ENCODE data around the gene BGLAP.
A peak's percentile ranks its signal among the peaks of the same experiment; 100 is the strongest.

The BGLAP gene

GRCh38 chr1:156212833-156213643, 28.9 kb upstream of the BGLAP start, which contains the start of gene PMF1 (continued):
- peak; percentile 71 for TF ChIP-seq IKZF3 (tag by site-specific recombination; IDR thresholded peaks at IDR 0.05)
- TF ChIP-seq ZNF624 (tag by site-specific recombination; IDR thresholded peaks at IDR 0.05), result no peak
- TF ChIP-seq ZNF211 (tag by site-specific recombination; IDR thresholded peaks at IDR 0.05; ENCODE audit: low read depth), result no peak
- TF ChIP-seq ZNF398 (tag by site-specific recombination; IDR thresholded peaks at IDR 0.05), result no peak
- TF ChIP-seq ZBTB17 (tag by site-specific recombination; IDR thresholded peaks at IDR 0.05), result peak; percentile 97
- no peak; the same call in 1 of the 2 replicates for TF ChIP-seq ZNF221 (tag by site-specific recombination; IDR thresholded peaks at IDR 0.05; ENCODE audit: borderline replicate concordance)
- no peak for TF ChIP-seq ZNF175 (tag by site-specific recombination; IDR thresholded peaks at IDR 0.05)
- TF ChIP-seq ZBTB44 (tag by site-specific recombination; IDR thresholded peaks at IDR 0.05), result no peak
- peak; percentile 94 for TF ChIP-seq ZNF2 (tag by site-specific recombination; IDR thresholded peaks at IDR 0.05)
- no peak for TF ChIP-seq ZNF701 (tag by site-specific recombination; IDR thresholded peaks at IDR 0.05)
- peak; percentile 92 for TF ChIP-seq SP2 (tag by site-specific recombination; IDR thresholded peaks at IDR 0.05)
- no peak; the same call in 1 of the 2 replicates for TF ChIP-seq ZSCAN23 (tag by site-specific recombination; IDR thresholded peaks at IDR 0.05)
- 0 out of 2 replicates have a peak, but pooled peaks have one; percentile 41 for TF ChIP-seq ZNF366 (tag by site-specific recombination; conservative IDR thresholded peaks at IDR 0.05)
- TF ChIP-seq ZNF404 (tag by site-specific recombination; IDR thresholded peaks at IDR 0.05), result no peak
- peak; percentile 67 for TF ChIP-seq ZBTB26 (tag by site-specific recombination; optimal IDR thresholded peaks at IDR 0.05)
- TF ChIP-seq ZBTB6 (tag by site-specific recombination; IDR thresholded peaks at IDR 0.05), result no peak
- TF ChIP-seq PRDM1 (tag by site-specific recombination; IDR thresholded peaks at IDR 0.05), result no peak
- no peak for TF ChIP-seq ZNF426 (tag by site-specific recombination; IDR thresholded peaks at IDR 0.05)
- TF ChIP-seq KLF1 (tag by site-specific recombination; IDR thresholded peaks at IDR 0.05), result 0 out of 2 replicates have a peak, but pooled peaks have one; percentile 35
- TF ChIP-seq ZNF560 (tag by site-specific recombination; IDR thresholded peaks at IDR 0.05; ENCODE audit: borderline replicate concordance), result no peak
- TF ChIP-seq GLI4 (tag by site-specific recombination; IDR thresholded peaks at IDR 0.05), result 0 out of 2 replicates have a peak, but pooled peaks have one; percentile 18
- TF ChIP-seq RBAK (tag by site-specific recombination; IDR thresholded peaks at IDR 0.05), result no peak
- no peak for TF ChIP-seq ZNF596 (tag by site-specific recombination; IDR thresholded peaks at IDR 0.05)
- TF ChIP-seq YY2 (tag by site-specific recombination; IDR thresholded peaks at IDR 0.05), result peak; percentile 86
- peak; percentile 90 for TF ChIP-seq KLF16 (tag by site-specific recombination; IDR thresholded peaks at IDR 0.05)
- no peak for TF ChIP-seq ZNF837 (tag by site-specific recombination; IDR thresholded peaks at IDR 0.05)
- TF ChIP-seq ZNF37A (tag by site-specific recombination; IDR thresholded peaks at IDR 0.05), result no peak
- TF ChIP-seq ZNF629 (tag by site-specific recombination; IDR thresholded peaks at IDR 0.05), result peak; percentile 91
- TF ChIP-seq ATF2 (tag by site-specific recombination; IDR thresholded peaks at IDR 0.05; ENCODE audit: low read depth), result 0 out of 2 replicates have a peak, but pooled peaks have one; percentile 46
- TF ChIP-seq ZNF501 (tag by site-specific recombination; IDR thresholded peaks at IDR 0.05), result peak; percentile 91
- peak; percentile 63; the same call in 1 of the 2 replicates for TF ChIP-seq ZNF76 (tag by site-specific recombination; IDR thresholded peaks at IDR 0.05; ENCODE audit: borderline replicate concordance, low read depth)

All from HEK293 (cell line).